GM18526 (cell line): ENCODE data around the gene KRTAP4-9.
"Not testable (repeated sequence)": the region's sequence is repeated elsewhere in the genome, so short reads cannot be mapped to it uniquely, and the experiment has no call there.

Source experiments
- POLR2A ChIP-seq: IDR thresholded peaks from 3 replicates; pipeline ENCODE4 v1.6.1; 2011; ENCODE audit not compliant: insufficient read length; ENCODE audit errors: extremely low read depth

The KRTAP4-9 gene

GRCh38 chr17:41105347-41105746, at the start of gene KRTAP4-9:
Gene KRTAP4-9 (plus strand): TSS chr17:41105389. CDS start chr17:41105389, 0 bp downstream.
- TF ChIP-seq POLR2A = not testable (repeated sequence)

DNA sequence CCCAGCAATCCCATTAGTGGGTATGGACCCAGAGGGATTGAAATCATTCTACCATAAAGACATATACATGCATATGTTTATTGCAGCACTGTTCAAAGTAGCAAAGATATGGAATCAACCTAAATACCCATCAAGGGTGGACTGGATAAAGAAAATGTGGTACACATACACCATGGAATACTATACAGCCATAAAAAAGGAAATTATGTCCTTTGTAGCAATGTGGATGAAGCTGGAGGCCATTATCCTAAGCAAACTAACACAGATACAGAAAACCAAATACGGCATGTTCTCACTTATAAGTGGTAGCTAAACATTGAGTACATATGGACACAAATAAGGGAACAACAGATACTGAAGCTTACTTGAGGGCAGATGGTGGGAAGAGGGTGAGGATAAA, 47.6 kb upstream of the KRTAP4-9 start:
- TF ChIP-seq POLR2A = no peak

DNA sequence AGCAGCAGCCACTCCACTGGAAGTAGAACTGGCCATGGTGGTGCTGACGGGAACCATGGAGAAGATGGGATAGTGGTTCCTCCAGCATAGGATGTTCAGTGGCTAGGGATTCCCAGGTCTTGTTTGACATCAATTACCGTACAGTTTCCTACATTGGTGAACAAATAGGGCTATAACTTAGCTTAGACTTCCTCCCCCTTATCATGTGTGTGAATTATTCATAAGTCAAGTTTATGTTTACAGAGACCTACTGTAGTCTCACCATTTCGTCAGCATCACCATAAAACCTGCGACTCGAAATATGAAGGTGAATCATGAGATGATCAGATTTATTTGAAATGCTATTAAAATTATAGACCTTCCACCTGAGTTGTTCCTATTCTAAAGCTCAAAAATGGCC, 46.4 kb upstream of the KRTAP4-9 start:
- TF ChIP-seq POLR2A = no peak

DNA sequence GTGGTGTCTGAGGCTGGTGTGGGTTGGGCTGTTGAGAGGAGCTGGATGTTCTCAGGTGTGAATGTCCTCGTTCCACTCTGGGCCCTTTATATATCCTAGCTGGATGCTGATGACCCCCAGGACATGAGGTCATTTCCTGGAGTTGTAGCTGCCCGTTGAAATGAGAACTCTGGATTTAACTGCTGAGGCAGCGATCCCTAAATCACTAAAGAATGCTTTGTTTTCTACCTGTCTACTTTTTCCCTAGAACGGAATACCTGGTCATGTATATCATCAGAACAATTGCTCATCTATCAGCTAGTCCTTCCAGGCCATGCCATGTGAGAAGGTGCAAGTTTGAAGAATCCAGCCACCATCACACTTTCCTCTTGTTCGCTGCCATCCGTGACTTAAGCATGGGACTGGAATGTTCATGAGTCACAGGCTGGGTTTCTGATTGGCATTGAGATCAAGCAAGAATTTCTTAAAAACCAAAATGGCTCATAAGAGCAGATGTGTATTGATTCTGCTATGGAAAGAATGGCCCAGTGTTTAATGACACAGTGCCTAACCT, 45.1 kb upstream of the KRTAP4-9 start, which contains the start of gene KRTAP2-3:
KRTAP2-3 (minus strand) TSS at position 63 of the 553 bp plus-strand sequence. CDS start 64 bp downstream, outside the sequence.
- no peak for TF ChIP-seq POLR2A

DNA sequence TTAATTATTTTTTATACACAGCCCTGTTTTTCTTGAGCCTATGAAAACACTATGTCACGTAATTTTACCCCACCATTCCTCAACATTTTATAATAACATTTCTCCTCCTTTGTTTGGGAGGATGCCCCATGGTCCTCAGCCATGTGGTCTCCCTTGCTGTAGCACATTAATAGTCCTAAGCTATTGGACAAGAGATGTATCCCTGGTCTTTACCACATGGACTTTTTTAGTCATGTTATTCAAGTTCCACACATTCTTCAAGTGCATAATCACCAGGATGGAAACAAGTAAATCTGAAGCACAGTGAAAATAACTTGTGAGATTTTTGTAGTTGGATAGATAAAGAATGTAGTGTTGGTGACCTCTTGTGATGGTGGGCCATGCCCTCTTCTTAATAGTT, 43.2 kb upstream of the KRTAP4-9 start:
- no peak for TF ChIP-seq POLR2A

- no peak for TF ChIP-seq POLR2A
Observed at GRCh38 chr17:41063449-41063848, 41.7 kb upstream of the KRTAP4-9 start.

- TF ChIP-seq POLR2A = no peak
Observed at GRCh38 chr17:41064301-41064700, 40.9 kb upstream of the KRTAP4-9 start.

- TF ChIP-seq POLR2A = no peak
Observed at GRCh38 chr17:41065829-41066624, 39.2 kb upstream of the KRTAP4-9 start, which contains the start of gene KRTAP2-4. Gene KRTAP2-4 (minus strand): TSS chr17:41065879. CDS start chr17:41065845, 34 bp downstream.

GRCh38 chr17:41067281-41067680, 37.9 kb upstream of the KRTAP4-9 start:
- TF ChIP-seq POLR2A = no peak

DNA sequence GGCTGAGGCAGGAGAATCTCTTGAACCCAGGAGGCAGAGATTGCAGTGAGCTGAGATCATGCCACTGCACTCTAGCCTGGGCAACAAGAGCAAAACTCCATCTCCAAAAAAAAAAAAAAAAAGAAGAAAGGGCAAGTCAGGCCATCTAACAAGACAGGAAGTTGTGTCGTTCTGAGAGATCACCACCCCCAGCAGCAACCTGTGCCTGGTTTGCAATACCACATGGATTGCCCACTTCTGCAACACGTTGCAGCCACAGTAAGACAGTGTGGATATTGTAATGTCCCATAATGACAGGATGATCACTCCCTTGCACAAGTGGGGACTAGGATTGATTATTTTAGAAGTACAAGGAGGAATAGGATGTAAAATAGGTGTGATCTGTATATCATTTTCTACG, 36.2 kb upstream of the KRTAP4-9 start:
- TF ChIP-seq POLR2A = no peak

DNA sequence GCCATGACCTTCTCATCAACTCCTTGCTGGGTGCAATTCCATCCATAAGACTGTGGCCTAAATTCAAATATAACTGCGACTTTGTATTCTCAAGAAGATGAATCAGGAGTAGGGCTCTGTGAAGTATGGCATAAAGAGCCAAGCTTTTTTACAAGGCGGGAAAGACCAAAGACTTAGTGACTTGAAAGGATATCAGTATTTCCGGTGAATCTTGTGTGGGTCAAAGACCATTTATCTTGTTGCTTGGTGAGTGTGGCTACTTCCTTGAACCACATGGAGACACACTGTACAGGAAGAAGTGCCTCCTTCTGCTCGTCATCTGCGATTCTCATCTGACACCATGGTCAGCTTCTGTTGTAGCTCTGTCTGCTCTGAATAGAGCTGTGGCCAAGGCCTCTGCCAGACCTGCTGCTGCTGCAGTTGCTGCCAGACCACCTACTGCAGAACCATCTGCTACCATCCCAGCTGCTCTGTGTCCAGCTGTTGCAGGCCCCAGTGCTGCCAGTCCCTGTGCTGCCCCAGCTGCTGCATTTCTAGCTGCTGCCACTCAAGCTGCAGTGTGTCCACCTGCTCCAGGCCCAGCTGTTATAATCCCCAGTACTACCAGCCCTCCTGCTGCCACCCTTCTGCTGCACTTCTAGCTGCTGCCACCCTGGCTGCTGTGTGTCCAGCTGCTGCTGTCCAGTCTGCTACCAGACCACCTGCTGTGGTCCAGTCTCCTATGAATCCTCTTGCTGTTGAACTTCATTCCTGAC, 33.4 kb upstream of the KRTAP4-9 start:
- TF ChIP-seq POLR2A = no peak

DNA sequence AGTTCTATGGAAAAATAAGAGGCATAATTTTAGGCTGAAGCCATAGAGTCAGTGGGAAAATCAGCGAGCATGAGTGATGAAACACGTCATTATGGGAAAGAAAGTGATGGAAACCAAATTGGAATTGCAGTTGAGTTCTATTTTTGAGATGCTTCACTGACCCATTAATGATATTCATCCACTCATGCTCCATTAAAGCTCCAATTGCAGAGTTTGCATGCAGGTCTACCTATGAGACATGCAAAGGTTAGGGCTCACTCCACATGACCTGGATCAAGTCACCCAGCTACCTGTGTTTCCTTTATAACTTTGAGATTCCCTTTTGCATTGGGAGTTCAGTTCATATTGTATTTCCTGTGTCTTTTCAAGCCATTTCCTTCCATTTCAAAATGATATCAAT, 31.5 kb upstream of the KRTAP4-9 start:
- no peak for TF ChIP-seq POLR2A

DNA sequence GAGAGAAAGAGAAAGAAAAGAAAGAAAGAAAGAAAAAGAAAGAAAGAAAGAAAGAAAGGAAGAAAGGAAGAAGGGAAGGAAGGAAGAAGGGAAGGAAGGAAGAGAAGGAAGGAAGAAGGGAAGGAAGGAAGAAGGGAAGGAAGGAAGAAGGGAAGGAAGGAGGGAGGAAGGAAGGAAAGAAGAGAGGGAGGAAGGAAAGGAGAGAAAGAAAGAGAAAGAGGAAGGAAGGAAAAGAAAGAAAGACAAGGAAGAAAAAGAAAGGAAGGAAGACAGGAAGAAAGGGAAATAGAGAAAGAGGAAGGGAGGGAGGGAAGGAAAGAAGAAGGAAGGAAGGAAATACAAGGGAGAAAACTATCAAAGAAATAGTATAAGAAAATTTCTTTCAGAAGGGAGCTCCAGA, 28.4 kb upstream of the KRTAP4-9 start:
- no peak for TF ChIP-seq POLR2A

DNA sequence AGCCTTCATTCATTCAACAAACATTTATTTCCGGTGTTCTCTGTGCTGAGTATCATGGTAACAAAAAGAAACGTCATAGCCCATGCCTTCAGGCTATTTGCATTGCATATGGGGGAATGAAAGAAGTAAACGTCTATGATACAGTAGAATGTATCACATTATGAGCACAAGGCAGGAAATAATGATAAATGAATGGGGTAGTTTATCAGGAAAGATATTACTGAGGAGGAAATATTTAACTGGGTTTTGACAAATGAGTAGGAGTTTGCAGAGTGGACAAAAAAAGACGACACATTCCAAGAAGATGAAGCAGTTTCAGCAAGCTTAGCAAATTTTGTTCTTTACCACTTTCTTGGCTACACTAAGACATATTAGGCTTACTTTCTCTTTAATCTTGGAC, 22.6 kb upstream of the KRTAP4-9 start:
- TF ChIP-seq POLR2A = no peak

DNA sequence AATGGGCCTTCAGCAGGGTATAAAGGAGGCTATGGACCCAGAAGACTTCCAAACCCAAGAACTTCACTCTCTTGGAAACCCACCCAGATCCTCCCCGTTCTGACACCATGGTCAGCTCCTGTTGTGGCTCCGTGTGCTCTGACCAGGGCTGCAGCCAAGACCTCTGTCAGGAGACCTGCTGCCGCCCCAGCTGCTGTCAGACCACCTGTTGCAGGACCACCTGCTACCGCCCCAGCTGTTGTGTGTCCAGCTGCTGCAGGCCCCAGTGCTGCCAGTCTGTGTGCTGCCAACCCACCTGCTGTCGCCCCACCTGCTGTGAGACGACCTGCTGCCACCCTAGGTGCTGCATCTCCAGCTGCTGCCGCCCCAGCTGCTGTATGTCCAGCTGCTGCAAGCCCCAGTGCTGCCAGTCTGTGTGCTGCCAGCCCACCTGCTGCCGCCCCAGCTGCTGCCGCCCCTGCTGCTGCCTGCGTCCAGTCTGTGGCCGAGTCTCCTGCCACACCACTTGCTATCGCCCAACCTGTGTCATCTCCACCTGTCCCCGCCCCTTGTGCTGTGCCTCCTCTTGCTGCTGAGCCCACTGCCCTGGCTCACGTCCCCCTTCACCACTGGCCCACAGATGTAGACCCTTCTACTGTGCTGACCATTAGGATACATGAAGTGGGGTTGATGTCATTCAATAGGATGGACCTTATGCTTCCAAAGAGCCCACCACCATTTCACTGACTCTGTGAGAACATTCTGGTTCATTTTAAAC, 20.9 kb upstream of the KRTAP4-9 start, which contains the start of gene KRTAP4-7:
KRTAP4-7 (plus strand) TSS at position 51 of the 757 bp plus-strand sequence; CDS start at position 108, 57 bp downstream.
- TF ChIP-seq POLR2A = not testable (repeated sequence)
